Measurements from ENCODE around the gene CROCC. TPM values are rescaled to one million over a fixed set of nuclear protein-coding genes. Genes with fewer than 3 reads are reported as not detected.
"Not testable (repeated sequence)": the region's sequence is repeated elsewhere in the genome, so short reads cannot be mapped to it uniquely, and the experiment has no call there.

Gene CROCC
- total RNA-seq, 1 donor from 2014 or later = 27.0 TPM

DNA sequence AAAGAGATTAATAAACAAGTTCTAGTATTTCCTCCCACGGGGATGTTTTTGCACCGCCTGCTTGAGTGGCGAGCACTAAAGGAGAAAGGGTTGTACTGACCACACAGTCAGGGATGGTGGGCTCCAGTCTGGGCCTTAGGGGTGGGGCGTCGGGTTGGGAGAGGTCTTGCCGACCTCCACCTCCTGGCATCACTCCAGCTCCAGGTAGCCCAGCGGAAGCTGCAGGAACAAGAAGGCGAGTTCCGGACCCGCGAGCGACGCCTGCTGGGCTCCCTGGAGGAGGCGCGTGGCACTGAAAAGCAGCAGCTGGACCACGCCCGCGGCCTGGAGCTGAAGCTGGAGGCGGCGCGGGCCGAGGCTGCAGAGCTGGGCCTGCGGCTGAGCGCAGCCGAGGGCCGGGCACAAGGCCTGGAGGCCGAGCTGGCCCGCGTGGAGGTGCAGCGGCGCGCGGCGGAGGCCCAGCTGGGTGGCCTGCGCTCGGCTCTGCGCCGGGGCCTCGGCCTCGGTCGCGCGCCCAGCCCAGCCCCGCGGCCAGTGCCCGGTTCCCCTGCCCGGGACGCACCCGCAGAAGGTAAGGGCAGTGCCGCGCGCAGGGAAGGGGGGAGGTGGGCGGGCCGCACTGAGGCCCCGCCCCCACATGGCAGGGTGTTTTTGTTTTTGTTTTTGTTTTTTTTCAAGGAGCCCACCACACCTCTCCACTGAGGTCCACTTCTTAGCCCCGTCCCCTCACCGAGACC, 39.0 kb downstream of the CROCC start:
- intact Hi-C loops (cut with DNase I) = loop anchor here (5.0 kb wide), 2 partner anchors 277 to 1433 kb away; partner anchors contain the start of gene DNAJC16

DNA sequence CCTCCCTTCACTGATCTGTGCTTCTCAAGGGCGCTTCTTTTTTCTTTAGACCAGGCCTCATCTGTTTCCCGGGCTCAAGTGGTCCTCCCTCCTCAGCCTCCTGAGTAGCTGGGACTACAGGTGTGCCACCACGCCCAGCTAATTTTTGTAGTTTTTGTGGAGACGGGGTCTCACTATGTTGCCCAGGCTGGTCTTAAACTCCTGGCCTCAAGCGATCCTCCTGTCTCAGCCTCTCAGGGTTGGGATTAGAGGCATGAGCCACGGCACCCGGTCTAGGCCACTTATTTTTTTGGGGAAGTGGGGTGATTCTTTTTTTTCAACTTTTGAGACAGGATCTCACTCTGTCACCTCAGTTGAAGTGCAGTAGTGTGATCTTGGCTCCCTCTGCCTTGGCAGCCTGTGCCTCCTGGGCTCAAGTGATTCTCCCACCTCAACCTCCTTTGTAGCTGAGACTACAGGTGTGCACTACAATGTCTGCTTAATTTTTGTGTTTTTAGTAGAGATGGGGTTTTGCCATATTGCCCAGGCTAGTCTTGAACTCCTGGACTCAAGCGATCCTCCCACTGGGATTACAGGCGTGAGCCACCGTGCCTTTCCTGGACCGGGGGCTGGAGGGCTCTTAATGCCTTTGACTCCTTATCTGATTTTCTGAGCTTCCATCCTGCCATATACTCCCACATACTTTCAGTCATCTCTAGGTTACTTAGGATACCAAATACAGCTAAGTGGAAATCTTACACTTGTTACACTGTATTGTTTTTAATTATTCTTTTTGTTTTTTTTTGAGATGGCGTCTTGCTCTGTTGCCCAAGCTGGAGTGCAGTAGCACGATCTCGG, 39.8 kb downstream of the CROCC start:
- peaks cover 11 to 12% of the 10 kb centered on the region in 2 donors for H3K4me1 ChIP-seq
- peak overlapping the region; percentile 50 to 58 for H3K4me3 ChIP-seq
- no peak for DNase-seq (ENCODE audit: low spot score in 2 of 2)
- H3K27ac ChIP-seq = peak overlapping the region; percentile 9 to 37
- intact Hi-C loops (cut with DNase I) = loop anchor here (5.0 kb wide), 2 partner anchors 276 to 1434 kb away; partner anchors contain the start of gene DNAJC16
- peaks cover 11 to 16% of the 10 kb centered on the region in 2 donors for H3K36me3 ChIP-seq
- H3K27me3 ChIP-seq = no peaks in the 10 kb centered on the region
- TF ChIP-seq, protein P1, sequence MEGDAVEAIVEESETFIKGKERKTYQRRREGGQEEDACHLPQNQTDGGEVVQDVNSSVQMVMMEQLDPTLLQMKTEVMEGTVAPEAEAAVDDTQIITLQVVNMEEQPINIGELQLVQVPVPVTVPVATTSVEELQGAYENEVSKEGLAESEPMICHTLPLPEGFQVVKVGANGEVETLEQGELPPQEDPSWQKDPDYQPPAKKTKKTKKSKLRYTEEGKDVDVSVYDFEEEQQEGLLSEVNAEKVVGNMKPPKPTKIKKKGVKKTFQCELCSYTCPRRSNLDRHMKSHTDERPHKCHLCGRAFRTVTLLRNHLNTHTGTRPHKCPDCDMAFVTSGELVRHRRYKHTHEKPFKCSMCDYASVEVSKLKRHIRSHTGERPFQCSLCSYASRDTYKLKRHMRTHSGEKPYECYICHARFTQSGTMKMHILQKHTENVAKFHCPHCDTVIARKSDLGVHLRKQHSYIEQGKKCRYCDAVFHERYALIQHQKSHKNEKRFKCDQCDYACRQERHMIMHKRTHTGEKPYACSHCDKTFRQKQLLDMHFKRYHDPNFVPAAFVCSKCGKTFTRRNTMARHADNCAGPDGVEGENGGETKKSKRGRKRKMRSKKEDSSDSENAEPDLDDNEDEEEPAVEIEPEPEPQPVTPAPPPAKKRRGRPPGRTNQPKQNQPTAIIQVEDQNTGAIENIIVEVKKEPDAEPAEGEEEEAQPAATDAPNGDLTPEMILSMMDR (IDR thresholded peaks at IDR 0.05) = no peak
- no peaks in the 10 kb centered on the region for H3K9me3 ChIP-seq

More for the DNA sequence above, 39.0 kb downstream of the CROCC start:
- no peaks in the 10 kb centered on the region for H3K27me3 ChIP-seq
- TF ChIP-seq, protein P1 (IDR thresholded peaks at IDR 0.05) = peak; percentile 71 to 78 (median 75)
- H3K4me3 ChIP-seq = peak overlapping the region; percentile 50 to 58
- DNase-seq (ENCODE audit: low spot score in 2 of 2) = peak in 1 of 2 donors; percentile 90
- H3K36me3 ChIP-seq = peaks cover 9 to 10% of the 10 kb centered on the region in 2 donors
- H3K27ac ChIP-seq = peak overlapping the region; percentile 13 to 37
- H3K9me3 ChIP-seq = no peaks in the 10 kb centered on the region
- peaks cover 7% of the 10 kb centered on the region in 2 donors for H3K4me1 ChIP-seq

DNA sequence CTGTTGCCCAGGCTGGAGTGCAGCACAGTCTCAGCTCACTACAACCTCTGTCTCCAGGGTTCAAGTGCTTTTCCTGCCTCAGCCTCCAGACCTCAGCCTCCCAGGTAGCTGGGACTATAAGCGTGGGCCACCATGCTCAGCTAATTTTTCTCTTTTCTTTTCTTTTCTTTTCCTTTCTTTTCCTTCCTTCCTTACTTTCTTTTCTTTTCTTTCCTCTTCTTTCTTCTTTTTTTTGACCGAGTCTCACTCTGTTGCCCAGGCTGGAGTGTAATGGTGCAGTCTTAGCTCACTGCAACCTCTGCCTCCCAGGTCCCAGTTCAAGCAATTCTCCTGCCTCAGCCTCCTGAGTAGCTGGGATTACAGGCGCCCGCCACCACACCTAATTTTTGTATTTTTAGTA, 42.4 kb downstream of the CROCC start:
- H3K27me3 ChIP-seq; H3K4me3 ChIP-seq; H3K9me3 ChIP-seq; DNase-seq (ENCODE audit: low spot score in 2 of 2): not testable (repeated sequence)
- peaks cover 10 to 11% of the 10 kb centered on the region in 2 donors for H3K36me3 ChIP-seq
- H3K4me1 ChIP-seq = peaks cover 20 to 25% of the 10 kb centered on the region in 2 donors
- H3K27ac ChIP-seq = peak overlapping the region in 1 of 2 donors; percentile 49
- intact Hi-C loops (cut with DNase I) = loop anchor here (2.0 to 5.0 kb wide), 3 partner anchors 15 to 1437 kb away; partner anchors contain the start of gene DNAJC16

DNA sequence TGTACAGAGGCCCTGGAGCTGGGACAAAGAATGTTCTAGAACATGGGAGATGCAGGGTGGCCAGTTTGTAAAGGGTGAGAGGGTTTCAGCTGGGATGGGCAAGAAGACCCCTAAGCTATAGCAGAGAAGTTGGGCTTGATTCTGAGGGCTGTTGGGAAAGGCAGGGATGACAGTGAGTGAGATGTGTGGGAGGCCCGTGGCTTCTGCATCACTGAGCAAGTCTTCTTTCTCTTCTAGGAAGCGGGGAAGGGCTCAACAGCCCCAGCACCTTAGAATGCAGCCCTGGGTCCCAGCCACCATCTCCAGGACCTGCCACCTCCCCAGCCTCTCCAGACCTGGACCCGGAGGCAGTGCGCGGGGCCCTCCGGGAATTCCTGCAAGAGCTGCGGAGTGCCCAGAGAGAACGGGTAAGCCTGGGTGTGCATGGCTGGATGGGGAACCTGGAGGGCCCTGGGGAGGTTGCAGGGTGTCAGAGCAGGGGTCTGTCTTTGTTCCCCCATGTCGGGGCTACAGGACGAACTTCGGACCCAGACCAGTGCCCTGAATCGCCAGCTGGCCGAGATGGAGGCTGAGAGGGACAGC, 43.8 kb downstream of the CROCC start:
- intact Hi-C loops (cut with DNase I) = loop anchor here (2.0 kb wide), 1 partner anchor 13 kb away; no protein-coding TSS in a partner anchor
- H3K4me1 ChIP-seq = peaks cover 20 to 23% of the 10 kb centered on the region in 2 donors
- H3K4me3 ChIP-seq = no peak overlapping the region
- no peak for DNase-seq (ENCODE audit: low spot score in 2 of 2)
- TF ChIP-seq, protein P1 (IDR thresholded peaks at IDR 0.05) = no peak
- no peaks in the 10 kb centered on the region for H3K9me3 ChIP-seq
- H3K27me3 ChIP-seq = no peaks in the 10 kb centered on the region
- H3K27ac ChIP-seq = no peak overlapping the region
- peaks cover 11 to 15% of the 10 kb centered on the region in 2 donors for H3K36me3 ChIP-seq

DNA sequence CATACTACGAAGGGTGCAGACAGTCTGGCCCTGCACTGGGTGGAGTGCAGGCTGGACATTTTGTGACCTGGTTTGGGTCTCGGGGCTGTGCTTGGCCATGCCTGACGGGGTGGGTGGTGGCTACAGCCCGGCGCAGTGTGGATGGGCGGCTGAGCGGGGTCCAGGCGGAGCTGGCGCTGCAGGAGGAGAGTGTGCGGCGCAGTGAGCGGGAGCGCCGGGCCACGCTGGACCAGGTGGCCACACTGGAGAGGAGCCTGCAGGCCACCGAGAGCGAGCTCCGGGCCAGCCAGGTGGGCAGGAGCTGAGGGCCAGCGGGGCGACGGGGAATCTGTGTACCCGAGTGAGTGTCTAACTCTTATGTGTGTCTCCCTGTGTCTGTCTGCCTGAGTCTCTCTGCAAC, 44.6 kb downstream of the CROCC start:
- peaks cover 11 to 17% of the 10 kb centered on the region in 2 donors for H3K36me3 ChIP-seq
- DNase-seq (ENCODE audit: low spot score in 2 of 2) = no peak
- TF ChIP-seq, protein P1 (IDR thresholded peaks at IDR 0.05) = no peak
- peaks cover 16 to 23% of the 10 kb centered on the region in 2 donors for H3K4me1 ChIP-seq
- peak overlapping the region in 1 of 2 donors; percentile 54 for H3K27ac ChIP-seq
- no peaks in the 10 kb centered on the region for H3K27me3 ChIP-seq
- intact Hi-C loops (cut with DNase I) = no loop called here
- H3K4me3 ChIP-seq = no peak overlapping the region
- H3K9me3 ChIP-seq = no peaks in the 10 kb centered on the region
